ENCODE results near the gene MTERF4. TPM values are rescaled to one million over a fixed set of nuclear protein-coding genes. Genes with fewer than 3 reads are reported as not detected.

The MTERF4 gene
- total and polyA plus RNA-seq, 2 of the 13 experiments (the other 11 are each of a cell fraction or from before 2014, with no cell fraction given): 50.5 to 59.8 TPM

DNA sequence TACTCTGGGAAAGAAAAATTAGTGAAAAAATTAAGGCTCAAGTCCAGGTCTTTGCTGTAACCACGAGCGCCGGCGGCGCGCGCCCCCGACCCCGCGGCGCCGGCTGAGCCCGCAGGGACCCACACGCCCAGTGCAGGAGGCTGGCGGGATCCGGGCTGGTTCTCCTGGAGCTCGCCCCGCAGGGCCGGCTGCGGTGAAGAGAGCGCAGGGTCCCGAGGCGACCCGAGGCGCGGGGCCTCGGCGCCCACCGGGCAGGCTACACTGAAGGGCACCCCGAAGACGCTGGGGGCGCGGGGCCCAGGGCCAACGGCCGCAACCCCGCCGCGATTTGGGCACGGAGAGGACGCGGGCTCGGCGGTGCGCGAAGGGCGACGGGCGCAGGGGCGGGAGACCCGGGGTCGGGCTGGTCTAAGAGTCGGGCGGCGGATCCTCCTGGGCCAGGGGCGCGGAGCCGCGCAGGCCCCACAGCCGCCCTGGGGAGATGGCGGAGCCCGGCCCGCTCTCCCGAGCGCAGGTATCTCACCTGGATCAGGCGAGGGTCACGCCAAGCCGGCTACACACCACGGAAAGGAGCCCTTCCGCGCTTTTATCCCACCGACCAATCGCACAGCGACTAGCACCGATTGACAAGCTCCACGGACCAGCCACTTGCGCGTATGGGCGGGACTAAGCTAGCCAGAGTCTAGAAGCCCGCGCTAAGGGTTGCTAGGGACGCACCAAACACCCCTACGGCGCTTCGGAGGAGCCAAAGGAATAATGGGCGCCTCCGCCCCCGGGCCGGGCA is 47.0 kb upstream of the MTERF4 start, which contains the start of gene PASK (continued):
- TF ChIP-seq KAT7 (CRISPR knock-in tag; IDR thresholded peaks at IDR 0.05; ENCODE audit: borderline replicate concordance): no peak; the same call in 1 of the 2 replicates
- peak; percentile 60 for TF ChIP-seq YEATS2 (CRISPR knock-in tag; IDR thresholded peaks at IDR 0.05; ENCODE audit: borderline replicate concordance)
- no peak for TF ChIP-seq JARID2 (CRISPR knock-in tag; IDR thresholded peaks at IDR 0.05; ENCODE audit: insufficient replicate concordance)
- 0 out of 2 replicates have a peak, but pooled peaks have one; percentile 53 for TF ChIP-seq ZNF572 (CRISPR knock-in tag; IDR thresholded peaks at IDR 0.05)
- TF ChIP-seq TRIM24 (CRISPR knock-in tag; IDR thresholded peaks at IDR 0.05): no peak
- TF ChIP-seq ARID3A (IDR thresholded peaks at IDR 0.05; ENCODE audit: low read depth, low read length): no peak
- no peak for TF ChIP-seq ZNF790 (CRISPR knock-in tag; IDR thresholded peaks at IDR 0.05; ENCODE audit: borderline replicate concordance)
- no peak for TF ChIP-seq ETV5 (CRISPR knock-in tag; IDR thresholded peaks at IDR 0.05; ENCODE audit: borderline replicate concordance)
- TF ChIP-seq ZNF546 (CRISPR knock-in tag; conservative IDR thresholded peaks at IDR 0.05): no peak
- no peak for TF ChIP-seq ZNF407 (CRISPR knock-in tag; IDR thresholded peaks at IDR 0.05; ENCODE audit: not compliant biosample characterization)
- TF ChIP-seq, protein P1, sequence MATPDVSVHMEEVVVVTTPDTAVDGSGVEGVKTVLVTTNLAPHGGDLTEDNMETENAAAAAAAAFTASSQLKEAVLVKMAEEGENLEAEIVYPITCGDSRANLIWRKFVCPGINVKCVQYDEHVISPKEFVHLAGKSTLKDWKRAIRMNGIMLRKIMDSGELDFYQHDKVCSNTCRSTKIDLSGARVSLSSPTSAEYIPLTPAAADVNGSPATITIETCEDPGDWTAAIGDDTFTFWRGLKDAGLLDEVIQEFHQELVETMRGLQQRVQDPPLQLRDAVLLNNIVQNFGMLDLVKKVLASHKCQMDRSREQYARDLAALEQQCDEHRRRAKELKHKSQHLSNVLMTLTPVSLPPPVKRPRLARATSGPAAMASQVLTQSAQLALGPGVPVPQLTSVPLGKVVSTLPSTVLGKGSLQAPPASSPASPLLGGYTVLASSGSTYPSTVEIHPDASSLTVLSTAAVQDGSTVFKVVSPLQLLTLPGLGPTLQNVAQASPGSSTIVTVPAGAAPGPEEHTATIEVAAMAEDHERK (CRISPR knock-in tag; IDR thresholded peaks at IDR 0.05; ENCODE audit: low read depth): no peak
- TF ChIP-seq ZNF282 (IDR thresholded peaks at IDR 0.05; ENCODE audit: partially characterized antibody): no peak
- TF ChIP-seq ZNF746 (CRISPR knock-in tag; IDR thresholded peaks at IDR 0.05): no peak
- no peak; the same call in 1 of the 2 replicates for TF ChIP-seq ZNF570 (CRISPR knock-in tag; IDR thresholded peaks at IDR 0.05; ENCODE audit: borderline replicate concordance)
- peak; percentile 30; the same call in 1 of the 2 replicates for TF ChIP-seq ZMYM4 (CRISPR knock-in tag; IDR thresholded peaks at IDR 0.05)
- TF ChIP-seq NFATC3 (CRISPR knock-in tag; IDR thresholded peaks at IDR 0.05): no peak
- TF ChIP-seq GLI4 (CRISPR knock-in tag; IDR thresholded peaks at IDR 0.05; ENCODE audit: borderline replicate concordance): no peak
- peak; percentile 45; the same call in 1 of the 2 replicates for TF ChIP-seq POLR2G (IDR thresholded peaks at IDR 0.05; ENCODE audit: low read depth, low read length)
